GM19240 (cell line): ENCODE measurements around the gene DYNLT2B.
"Not testable (repeated sequence)": the region's sequence is repeated elsewhere in the genome, so short reads cannot be mapped to it uniquely, and the experiment has no call there.

ENCODE experiments used
- DNase-seq: peaks from one replicate; pipeline ENCODE4 v3.0.0; 2011; ENCODE audit warnings: low spot score; ENCODE audit not compliant: insufficient read length

Gene DYNLT2B

DNA sequence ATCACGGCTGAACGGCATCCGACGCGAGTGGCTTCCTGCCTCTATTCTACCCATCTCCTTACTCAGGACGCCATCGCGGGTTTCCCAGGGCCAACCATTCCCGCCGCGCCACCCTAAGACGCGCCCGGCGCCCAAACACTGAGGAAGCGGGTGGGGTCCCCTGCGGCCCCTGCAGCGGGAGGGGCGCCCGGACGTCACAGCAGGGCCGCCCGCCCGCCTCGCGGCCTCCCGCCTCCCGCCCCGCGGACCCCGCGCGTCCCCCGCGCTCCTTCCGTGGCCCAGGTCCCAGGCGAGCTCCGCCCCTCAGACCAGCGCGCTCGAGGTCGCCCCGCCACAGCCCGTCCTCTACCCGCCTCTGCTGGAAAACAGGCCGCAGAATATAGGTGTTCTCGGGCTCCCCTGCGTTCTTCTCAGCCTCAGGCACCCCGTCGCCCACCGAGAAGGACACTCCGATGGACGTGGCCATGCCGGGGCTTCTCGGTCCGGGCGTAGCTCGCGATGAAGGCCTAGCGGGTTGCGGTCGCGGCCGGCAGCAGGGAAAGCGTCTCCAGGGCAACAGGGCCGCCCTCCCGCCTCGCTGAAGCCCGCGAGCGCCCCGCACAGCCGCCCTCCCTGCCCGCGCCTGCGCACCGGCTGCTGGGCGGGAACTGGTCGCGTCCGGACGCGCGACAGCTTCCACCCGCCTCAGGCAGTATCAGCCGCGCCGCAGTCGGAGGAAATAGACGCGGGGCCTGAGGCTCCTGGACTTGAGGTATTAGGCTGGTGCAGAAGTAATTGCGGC, at the start of gene DYNLT2B:
DYNLT2B (minus strand) TSS at position 554 of the 781 bp plus-strand sequence; CDS start at position 466, 88 bp downstream.
- DNase-seq, result peak; percentile 94

DNA sequence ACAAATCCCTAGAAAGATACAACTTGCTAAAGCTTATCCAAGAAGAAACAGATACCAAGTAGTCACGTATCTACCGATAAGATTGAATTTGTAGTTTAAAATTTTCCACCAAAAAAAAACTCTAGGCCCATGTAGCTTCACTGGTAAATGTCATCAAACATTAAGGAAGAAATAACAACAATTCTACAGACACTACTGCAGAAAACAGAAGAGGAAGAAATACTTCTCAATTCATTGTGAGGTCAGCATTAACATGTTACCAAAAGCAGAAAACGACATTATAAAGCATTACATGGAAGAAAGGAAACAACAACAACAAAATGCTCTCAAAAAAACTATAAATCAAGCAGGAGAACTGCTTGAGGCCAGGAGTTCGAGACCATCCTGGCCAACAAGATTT, 47.7 kb upstream of the DYNLT2B start:
- DNase-seq, result no peak

DNA sequence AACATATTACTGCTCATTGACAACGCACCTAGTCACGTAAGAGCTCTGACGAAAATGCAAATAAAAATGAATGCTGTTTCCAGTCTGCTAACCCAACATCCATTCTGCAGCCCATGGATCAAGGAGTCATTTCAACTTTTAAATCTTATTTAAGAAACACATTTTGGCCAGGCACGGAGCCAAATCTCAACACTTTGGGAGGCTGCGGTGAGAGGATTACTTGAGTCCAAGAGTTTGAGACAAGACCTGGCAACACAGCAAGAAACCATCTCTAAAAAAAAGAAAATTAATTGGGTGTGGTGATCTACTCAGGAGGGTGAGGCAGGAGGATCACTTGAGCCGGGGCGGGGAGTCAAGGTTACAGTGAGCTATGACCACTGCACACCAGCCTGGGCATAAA, 42.5 kb upstream of the DYNLT2B start:
- DNase-seq, result no peak

DNA sequence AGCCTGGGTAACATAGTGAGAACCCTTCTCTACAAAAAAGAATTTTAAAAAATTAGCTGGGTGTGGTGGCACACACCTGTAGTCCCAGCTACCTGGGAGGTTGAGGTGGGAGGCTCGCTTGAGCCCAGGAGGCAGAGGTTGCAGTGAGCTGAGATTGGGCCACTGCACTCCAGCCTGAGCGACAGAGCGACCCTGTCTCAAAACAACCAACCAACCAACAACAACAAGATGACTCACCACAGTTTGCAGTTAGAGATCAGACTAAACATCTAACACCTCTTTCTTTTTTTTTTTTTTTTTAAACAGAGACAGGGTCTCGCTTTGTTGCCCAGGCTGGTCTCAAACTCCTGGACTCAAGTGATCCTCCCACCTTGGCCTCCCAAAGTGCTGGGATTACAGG, 40.5 kb upstream of the DYNLT2B start:
- not testable (repeated sequence) for DNase-seq

DNA sequence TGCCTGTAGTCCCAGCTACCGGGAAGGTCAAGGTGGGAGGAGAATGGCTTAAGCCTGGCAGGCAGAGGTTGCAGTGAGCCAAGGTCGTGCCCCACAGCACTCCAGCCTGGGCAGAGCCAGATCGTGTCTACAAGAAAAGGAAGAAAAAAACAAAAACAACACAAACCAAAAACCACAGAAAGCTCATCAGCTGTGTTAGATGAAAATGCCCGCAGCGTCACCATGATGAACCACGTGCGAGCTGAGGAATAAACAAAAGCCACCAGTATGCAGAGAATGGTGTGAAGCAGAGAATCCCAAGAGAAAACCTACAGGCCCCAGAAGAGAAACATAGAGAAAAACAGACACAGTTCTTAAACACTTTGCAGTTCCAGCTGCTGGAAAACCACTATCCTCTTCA, 39.9 kb upstream of the DYNLT2B start:
- no peak for DNase-seq

DNA sequence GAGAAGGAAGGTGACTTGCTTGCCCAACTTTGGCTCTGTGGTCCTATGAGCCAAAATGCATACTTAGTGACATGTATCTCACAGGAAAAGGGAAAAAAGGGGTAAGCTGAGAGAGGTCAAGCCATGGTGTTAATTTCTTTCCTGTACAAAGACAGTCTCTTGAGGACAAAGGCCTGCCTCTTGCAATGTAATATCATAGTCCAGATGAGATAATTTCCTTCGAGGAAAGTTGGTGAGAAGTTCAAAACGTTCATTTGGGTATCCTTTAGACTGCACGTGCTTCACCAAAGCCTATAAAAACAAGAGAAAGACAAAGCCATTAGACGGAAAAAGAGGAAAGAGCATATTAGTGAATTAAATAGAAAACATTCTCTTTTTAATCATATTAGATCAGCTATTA, 38.5 kb upstream of the DYNLT2B start:
- no peak for DNase-seq

DNA sequence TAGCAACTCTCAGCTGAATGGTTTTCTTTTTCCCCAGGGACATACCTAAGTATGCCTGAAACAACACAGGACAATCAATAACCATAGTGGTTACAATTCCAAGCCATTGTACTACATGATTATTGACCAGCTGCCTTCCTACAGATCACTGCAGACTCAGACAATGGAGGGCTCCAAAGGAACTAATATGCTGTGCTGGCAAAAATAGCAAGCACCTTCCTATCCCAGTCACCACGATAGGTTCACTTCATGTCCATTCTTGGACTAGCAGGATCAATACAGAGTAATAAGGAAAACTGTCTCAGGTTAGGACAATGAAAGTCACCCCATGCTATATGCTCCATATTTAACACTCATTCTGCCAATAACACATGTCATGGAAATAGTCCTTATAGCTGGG, 37.6 kb upstream of the DYNLT2B start:
- DNase-seq, result no peak

DNA sequence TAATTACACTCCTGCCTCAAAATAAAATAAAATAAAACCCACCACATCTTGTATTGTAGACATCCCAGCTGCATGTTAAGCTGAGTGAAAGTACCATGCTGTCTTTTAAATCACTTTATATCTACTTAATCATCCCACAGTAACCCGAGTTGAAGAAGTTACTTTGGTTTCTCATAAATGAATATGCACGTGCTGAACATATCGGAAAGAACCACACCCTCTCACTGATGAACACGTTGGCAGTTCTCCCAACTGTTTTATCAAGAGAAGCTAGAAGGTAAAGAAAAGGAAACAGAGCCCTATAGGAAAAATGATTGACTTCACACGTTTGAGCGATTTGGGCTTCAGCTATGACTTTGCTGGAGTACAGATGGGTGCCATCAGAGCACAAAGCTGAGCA, 36.1 kb upstream of the DYNLT2B start:
- no peak for DNase-seq

DNA sequence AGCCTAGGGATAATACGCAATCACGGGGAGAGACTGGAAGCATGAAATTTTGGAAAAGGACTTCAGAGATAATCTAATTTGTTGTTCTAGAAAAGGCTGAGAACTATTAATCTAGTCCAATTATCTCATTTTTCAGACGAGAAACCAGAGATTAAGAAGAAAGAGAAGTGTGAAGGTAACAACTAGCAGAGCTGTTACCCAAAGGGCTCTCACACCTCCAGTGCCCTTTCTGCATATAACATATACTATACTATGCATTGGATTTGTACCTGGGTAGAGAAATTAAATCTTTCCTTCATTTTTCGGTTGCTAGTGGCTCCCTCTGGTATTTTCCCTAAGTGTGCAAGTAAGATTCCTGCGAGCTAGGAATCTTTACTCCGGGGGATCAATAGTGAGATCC, 33.5 kb upstream of the DYNLT2B start:
- DNase-seq, result no peak

DNA sequence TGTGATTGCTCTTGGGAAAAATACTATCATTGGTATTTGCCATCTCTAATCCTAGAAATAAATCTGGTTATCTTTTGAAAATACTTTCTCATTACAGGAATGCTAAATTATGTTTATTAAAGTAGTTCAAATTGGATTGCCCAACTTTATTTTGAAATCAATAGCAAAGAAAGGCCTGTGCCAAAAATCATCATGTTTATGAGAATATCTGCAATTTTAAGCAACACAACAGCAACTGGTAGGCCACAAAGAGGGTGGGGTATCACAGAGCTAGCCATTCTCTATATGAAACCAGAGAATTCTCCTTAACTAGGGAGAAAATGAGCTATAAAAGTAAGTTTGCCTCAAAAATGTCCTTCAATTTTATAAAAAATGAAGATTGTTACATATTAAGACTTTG, 32.0 kb upstream of the DYNLT2B start:
- no peak for DNase-seq

DNA sequence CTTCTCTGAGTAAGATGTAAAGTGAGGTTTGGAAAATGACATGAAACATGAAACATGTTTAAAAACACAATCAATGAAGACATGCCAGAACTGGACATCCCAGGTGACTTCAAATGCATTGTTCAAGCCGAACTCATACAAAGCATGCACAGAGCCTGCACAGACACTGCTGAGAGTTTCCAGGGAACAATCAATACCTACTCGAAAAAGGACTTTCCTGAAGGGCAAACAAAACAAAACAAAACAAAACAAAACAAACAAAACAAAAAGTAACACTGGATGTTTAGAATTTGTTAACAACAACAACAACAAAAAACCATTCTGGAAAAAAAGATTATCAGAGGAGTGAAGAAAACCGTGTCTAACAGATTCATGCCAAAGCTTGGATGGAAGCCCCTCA, 30.7 kb upstream of the DYNLT2B start:
- no peak for DNase-seq

DNA sequence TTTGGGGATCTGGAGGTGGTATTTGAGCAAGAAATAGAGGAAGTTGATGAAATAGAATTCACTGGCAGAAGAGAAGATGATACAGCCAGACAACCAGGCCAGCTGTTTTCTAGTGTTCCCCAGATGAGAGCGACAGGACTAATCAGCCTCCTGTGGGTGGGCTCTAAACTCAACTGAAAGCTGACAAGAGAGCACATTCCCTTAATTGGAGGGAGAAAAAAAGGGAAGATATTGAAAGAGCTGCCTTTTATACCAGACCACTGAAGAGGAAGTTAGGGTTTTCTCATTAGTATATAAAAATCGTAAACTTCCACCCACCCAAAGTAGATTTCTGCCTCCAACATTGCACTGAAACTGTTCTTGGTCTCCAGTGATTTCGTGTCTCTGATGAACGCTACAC, 26.6 kb upstream of the DYNLT2B start:
- no peak for DNase-seq

DNA sequence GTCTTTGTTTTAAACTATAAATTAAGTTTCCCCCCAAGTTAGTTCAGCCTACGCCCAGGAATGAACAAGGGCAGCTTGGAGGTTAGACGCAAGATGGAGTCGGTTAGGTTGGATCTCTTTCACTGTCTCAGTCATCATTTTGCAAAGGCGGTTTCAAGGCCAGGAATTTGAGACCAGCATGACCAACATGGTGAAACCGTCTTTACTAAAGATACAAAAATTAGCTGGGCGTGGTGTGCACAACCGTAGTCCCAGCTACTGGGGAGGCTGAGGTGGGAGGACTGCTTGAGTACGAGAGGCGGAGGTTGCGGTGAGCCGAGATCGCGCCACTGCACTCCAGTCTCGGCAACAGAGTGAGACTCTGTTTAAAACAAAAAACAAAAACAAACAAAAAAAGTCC, 25.9 kb upstream of the DYNLT2B start:
- not testable (repeated sequence) for DNase-seq

DNA sequence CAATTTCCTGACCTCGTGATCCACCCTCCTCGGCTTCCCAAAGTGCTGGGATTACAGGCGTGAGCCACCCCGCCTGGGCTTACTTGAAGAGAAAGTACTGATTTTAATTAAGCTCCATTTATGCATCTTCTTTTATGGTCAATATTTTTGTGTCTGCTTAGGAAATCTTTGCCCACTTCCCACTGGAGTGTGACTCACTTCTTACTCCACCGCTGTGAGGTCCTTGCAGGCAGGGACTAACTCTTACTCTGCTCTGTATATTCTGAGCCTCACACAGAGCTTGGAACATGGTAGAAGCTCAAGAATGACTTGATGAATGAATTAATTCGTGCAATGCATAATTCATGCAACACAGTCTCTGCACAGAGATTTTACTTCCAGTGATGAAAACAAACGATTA, 23.1 kb upstream of the DYNLT2B start:
- no peak for DNase-seq

DNA sequence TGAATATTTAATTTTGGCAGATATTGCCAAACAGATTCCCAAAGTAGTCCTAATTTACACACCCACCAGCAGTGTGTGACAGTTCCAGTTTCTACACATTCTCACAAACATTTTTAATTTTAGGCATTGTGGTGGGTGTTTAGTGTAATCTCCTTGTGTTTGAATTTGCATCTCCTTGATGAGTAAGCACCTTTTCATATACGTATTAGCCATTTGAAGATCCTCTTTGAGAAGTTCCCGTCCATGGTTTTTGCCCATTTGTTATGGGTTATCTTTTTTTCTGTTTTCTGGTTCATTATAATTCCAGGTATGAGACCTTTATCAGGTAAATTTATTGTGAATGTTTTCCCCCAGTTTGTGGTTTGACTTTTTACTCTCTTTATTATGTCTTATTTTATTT, 22.4 kb upstream of the DYNLT2B start:
- DNase-seq, result no peak

DNA sequence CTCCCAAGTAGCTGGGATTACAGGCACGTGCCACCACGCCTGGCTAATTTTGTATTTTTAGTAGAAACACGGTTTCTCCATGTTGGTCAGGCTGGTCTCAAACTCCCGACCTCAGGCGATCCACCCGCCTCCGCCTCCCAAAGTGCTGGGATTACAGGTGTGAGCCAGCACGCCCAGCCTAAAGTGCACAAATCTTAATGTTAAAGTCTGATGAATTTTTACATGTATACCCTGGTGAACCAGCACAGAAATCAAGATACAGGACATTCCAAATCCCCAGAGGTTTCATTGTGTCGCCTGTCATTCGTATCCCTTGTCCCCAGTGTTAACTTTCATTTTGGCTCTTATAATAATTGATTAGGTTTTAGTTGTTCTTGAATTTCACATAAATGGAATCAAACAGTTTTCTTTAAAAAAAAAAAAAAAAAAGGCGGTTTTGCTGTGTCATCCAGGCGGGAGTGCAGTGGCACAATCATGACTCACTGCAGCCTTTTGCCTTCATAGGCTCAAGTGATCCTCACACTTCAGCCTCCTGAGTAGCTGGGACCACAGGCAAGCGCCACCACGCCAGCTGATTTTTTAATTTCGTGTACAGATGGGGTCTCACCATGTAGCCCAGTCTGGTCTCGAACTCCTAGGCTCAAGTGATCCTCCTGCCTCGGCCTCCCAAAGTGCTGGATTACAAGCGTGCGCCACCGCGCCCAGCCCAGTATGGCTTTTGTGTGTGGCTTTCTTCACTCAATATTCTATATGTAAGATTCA, 21.6 kb upstream of the DYNLT2B start:
- DNase-seq, result no peak

DNA sequence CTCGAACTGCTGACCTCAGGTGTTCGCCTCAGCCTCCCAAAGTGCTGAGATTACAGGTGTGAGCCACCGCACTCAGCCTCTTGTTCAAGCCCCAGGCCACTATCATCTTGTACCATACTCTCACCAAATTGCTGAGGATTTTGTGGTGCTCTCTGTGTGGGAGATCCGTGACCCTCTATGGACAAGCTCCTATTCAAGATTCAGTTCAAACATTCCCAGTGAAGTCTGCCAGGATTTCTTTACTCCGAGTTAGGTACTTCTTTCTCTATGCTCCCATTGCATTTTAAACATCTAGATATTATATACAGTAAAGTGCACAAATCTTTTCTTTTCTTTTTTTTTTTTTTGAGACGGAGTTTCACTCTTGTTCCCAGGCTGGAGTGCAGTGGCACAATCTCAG, 21.0 kb upstream of the DYNLT2B start:
- DNase-seq, result no peak

DNA sequence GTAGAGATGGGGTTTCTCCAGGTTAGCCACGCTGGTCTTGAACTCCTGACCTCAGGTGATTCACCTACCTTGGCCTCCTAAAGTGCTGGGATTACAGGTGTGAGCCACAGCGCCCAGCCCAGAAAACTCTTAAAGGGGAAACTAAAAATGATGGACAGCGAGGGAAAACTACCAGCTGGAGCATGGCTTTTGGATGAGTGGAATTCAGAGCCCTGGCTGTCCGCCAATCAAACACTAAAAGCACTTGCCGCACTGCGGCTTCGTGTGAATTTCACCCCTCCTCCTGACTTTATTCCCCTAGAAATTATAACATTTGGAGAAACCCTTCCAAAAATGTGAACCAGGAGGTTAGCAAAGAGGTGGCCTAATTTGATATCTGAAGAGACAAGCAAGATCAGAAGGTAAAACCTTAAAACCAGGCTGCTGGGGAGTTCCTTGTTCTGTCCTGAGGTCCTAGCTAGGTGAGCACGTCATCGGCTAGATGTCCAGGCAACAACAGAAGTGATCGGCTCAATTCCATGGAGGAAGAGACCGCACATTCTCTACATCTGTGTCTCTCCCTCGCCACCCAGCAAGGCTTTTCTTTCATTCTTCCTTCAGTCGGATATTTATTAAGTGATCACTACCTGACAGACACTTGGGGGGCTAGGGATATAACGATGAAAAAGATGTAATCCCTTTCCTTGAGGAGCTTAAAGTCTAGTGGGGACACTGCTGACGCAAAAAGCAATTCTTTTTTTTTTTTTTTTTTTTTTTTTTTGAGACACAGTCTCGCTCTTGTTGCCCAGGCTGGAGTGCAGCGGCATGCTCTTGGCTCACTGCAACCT, 18.5 kb upstream of the DYNLT2B start:
- no peak for DNase-seq

DNA sequence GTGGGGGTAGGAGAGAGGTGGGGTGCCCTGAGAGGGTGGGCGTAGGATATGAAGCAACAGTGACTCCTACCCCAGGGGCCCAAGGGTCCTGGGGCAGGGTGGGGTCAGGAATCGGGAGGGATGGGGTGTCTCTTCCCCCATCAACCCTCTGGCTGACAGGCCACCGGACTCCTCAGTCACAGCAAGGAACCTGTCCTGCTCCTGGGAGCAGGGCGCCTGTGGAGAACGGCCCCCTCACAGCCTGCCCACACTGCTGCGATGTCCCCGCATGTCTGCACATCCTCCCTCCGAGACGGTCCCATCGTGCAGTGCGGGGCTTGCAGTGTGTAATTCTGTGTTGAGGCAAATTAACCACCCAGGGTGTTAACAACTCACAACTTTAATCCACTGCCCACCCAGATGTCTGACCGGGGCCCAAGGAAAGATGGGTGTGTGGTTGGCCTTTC, 17.5 kb upstream of the DYNLT2B start:
- DNase-seq, result no peak

DNA sequence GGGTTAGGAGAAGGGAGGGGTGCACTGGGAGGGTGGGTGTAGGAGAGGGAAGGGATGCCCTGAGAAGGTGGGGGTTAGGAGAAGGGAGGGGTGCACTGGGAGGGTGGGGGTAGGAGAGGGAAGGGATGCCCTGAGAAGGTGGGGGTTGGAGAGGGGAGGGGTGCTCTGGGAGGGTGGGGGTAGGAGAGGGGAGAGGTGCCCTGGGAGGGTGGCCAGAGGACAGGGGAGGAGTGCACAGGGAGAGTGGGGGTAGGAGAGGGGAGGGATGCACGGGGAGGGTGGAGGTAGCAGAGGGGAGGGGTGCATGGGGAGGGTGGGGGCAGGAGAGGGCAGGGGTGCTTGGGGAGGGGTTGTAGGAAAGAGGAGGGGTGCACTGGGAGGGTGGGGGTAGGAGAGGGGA, 16.9 kb upstream of the DYNLT2B start:
- no peak for DNase-seq

DNA sequence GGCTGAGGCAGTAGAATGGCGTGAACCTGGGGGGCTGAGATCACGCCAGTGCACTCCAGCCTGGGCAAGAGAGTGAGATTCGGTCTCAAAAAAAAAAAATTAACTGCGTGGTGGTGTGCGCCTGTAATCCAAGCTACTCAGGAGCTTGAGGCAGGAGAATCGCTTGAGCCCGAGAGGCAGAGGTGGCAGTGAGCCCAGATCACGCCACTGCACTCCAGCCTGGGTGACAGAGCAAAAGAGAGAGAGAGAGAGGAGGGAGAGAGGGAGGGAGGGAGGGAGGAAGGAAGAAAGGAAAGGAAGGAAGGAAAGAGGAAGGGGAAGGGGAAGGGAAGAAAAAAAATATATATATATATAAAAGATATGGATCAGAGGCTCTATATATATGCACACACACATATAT, 14.1 kb upstream of the DYNLT2B start:
- no peak for DNase-seq

DNA sequence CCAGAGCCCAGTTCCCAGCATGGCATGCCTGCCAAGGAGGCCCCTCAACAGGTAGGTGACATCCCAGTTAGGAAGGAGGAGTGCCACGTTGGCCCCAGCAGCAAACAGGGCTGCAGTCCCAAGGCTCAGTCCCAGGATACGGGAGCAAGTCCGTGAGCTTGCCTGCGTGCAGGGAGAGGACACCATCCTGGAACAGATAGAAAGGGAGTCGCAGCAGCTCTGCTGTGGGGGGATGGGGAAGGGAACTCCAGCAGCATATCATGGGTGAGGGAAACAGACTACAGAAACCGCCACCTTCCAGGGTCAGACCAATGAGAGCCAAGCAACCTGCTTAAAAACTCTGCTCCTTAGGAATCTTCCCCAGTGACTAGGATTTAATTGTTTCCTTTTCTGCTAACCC, 9.4 kb upstream of the DYNLT2B start:
- no peak for DNase-seq
